Kidney (tissue), 14 donors: ENCODE data around the gene TNNI3K. TPM values are rescaled to one million over a fixed set of nuclear protein-coding genes. Genes with fewer than 3 reads are reported as not detected.

Experiments
- DNase-seq, 5 donors: peaks; one replicate each; pipeline ENCODE4 v3.0.0-alpha.2; 2013 to 2020
- FAIRE-seq: peaks from 2 replicates; lab custom pipeline; 2012; peaks lifted over from hg19 to GRCh38; lab: Jason Lieb, UNC
- H3K27ac ChIP-seq, 2 donors: one replicate each; pipeline ENCODE4 v1.7.0; 2013; ENCODE audit warnings: low read depth in 2 of 2, low read length in 2 of 2, inconsistent platforms in 1 of 2
- H3K27me3 ChIP-seq: one replicate; pipeline ENCODE4 v1.7.1; 2013; ENCODE audit warnings: low read length, inconsistent platforms; ENCODE audit not compliant: control insufficient read depth, insufficient read depth
- H3K36me3 ChIP-seq, 3 donors: one replicate each; pipeline versions ENCODE4 v1.7.0 to v1.7.1; 2013; ENCODE audit warnings: low read length in 3 of 3, control low read depth in 1 of 3, inconsistent platforms in 1 of 3; ENCODE audit not compliant: insufficient read depth in 3 of 3, control insufficient read depth in 2 of 3
- H3K4me1 ChIP-seq, 3 donors: one replicate each; pipeline versions ENCODE4 v1.7.0 to v1.7.1; 2013; ENCODE audit warnings: low read length in 3 of 3, inconsistent platforms in 1 of 3, low read depth in 1 of 3; ENCODE audit not compliant: control insufficient read depth in 2 of 3, insufficient read depth in 2 of 3
- H3K4me3 ChIP-seq, 3 donors: one replicate each; pipeline versions ENCODE4 v1.7.0 to v1.8.1; 2013; ENCODE audit warnings: low read length in 3 of 3, control low read depth in 1 of 3, inconsistent platforms in 1 of 3
- H3K9ac ChIP-seq, 3 donors: one replicate each; pipeline versions ENCODE4 v1.7.0 to v1.7.1; 2013; ENCODE audit warnings: low read length in 3 of 3, control low read depth in 1 of 3, inconsistent platforms in 1 of 3
- H3K9me3 ChIP-seq, 3 donors: one replicate each; pipeline versions ENCODE4 v1.7.0 to v1.7.1; 2013; ENCODE audit warnings: low read length in 3 of 3, control low read depth in 1 of 3, inconsistent platforms in 1 of 3; ENCODE audit not compliant: control insufficient read depth in 2 of 3, insufficient read depth in 1 of 3
- intact Hi-C: fragments of 100-400 bp; cut with DNase I; formaldehyde crosslinking; loops from one replicate; pipeline ENCODE4 v1.11.1; 2022
- polyA plus RNA-seq: library from polyadenylated mRNA; stranded (reverse); fragments of 350-450 nt; fragmentation: Illumina TruSeq; extraction: RNeasy Lipid Tissue Mini Kit (QIAGEN cat#74804); gene quantifications from one replicate; pipeline ENCODE4 v1.2.3, GENCODE V29; 2014; ENCODE audit warnings: low read depth, low replicate concordance; ENCODE audit not compliant: insufficient read depth
- total RNA-seq: library from RNA; stranded (reverse); fragmentation: NEBNext Ultra II Directional; extraction: Animal tissue kit (Norgen Biotek cat#: 25700); gene quantifications from one replicate; pipeline ENCODE4 v1.2.1, GENCODE V29; 2021
- TF ChIP-seq, protein P1 (sequence below): IDR thresholded peaks from 3 replicates; pipeline ENCODE4 v1.5.1; 2012; ENCODE audit warnings: mild to moderate bottlenecking, moderate library complexity, borderline replicate concordance; ENCODE audit not compliant: insufficient read depth; ENCODE audit errors: extremely low read depth
- donor health status: control.
- donor health status: control.
- donor health status: control.
- donor health status: control.
- donor health status: control.
- donor health status: DM: yes; HTN: yes; CAD: no.
- donor health status: Normal renal cell carcinoma (clear cell type).

TNNI3K gene
- total and polyA plus RNA-seq, 2 donors from 2014 or later, result 1.4 to 2.2 TPM

GRCh38 chr1:74502432-74502831, 267.2 kb downstream of the TNNI3K start:
- Histone ChIP-seq H3K4me1 (no peaks in the 10 kb centered on the region), H3K9me3 (no peaks in the 10 kb centered on the region), H3K36me3 (no peaks in the 10 kb centered on the region), H3K27ac (no peak overlapping the region), H3K4me3 (no peak overlapping the region), H3K9ac (no peak overlapping the region), H3K27me3 (no peaks in the 10 kb centered on the region)
- FAIRE-seq (no peak), DNase-seq (peak in 3 of 5 donors; percentile 67 to 90 (median 90))
- intact Hi-C loops, result no loop called here
- TF ChIP-seq, protein P1, sequence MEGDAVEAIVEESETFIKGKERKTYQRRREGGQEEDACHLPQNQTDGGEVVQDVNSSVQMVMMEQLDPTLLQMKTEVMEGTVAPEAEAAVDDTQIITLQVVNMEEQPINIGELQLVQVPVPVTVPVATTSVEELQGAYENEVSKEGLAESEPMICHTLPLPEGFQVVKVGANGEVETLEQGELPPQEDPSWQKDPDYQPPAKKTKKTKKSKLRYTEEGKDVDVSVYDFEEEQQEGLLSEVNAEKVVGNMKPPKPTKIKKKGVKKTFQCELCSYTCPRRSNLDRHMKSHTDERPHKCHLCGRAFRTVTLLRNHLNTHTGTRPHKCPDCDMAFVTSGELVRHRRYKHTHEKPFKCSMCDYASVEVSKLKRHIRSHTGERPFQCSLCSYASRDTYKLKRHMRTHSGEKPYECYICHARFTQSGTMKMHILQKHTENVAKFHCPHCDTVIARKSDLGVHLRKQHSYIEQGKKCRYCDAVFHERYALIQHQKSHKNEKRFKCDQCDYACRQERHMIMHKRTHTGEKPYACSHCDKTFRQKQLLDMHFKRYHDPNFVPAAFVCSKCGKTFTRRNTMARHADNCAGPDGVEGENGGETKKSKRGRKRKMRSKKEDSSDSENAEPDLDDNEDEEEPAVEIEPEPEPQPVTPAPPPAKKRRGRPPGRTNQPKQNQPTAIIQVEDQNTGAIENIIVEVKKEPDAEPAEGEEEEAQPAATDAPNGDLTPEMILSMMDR, result no peak

GRCh38 chr1:74502858-74503257, 267.7 kb downstream of the TNNI3K start:
- no peak for FAIRE-seq
- intact Hi-C loops, result no loop called here
- H3K4me1 ChIP-seq, result no peaks in the 10 kb centered on the region
- no peaks in the 10 kb centered on the region for H3K27me3 ChIP-seq
- no peak for DNase-seq
- no peaks in the 10 kb centered on the region for H3K36me3 ChIP-seq
- no peaks in the 10 kb centered on the region for H3K9me3 ChIP-seq
- no peak overlapping the region for H3K9ac ChIP-seq
- TF ChIP-seq, protein P1, result no peak
- no peak overlapping the region for H3K27ac ChIP-seq
- no peak overlapping the region for H3K4me3 ChIP-seq

DNA sequence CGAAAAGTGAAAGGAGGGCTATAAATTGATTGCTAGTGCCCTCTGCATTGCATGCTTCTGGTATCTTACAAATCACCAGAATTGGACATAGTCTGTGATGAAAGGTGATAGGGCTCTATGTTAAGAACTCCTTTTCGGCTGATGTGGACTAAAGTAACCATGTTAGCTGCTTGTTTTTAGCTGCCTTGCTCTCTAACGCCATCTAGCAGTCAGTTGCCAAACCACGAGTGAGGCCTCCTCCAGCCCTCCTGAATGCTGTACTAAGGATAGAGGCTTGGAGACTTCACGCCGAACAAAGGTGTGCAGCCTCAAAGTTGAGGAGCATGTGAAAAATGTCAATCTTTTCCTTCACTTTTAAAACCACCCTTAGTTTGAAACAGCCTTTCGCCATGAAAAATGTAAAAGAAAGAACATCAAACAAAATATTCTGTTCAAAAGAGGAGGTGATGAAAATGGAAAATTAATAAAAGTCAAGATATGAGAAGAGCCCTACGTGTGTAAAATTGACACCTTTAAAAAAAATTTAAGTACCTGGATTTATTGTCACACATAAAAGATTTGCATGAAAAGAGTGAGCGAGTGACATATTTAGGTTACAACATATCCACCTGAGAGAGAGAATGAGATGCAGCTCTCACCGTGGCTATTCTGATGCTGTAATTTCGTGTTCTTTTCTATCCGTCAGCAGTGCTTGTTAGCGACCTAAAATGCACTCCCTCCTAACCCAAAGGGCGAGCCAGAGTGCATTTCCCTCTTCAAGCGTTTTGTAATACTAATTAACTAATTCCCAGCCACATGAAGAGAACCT, 269.1 kb downstream of the TNNI3K start:
- no peak for FAIRE-seq

More for the DNA sequence above, 269.1 kb downstream of the TNNI3K start:
- TF ChIP-seq, protein P1, result peak; percentile 49
- Histone ChIP-seq H3K9me3 (no peaks in the 10 kb centered on the region), H3K36me3 (no peaks in the 10 kb centered on the region), H3K9ac (no peak overlapping the region), H3K4me3 (no peak overlapping the region), H3K27me3 (no peaks in the 10 kb centered on the region), H3K4me1 (no peaks in the 10 kb centered on the region), H3K27ac (no peak overlapping the region)
- intact Hi-C loops, result no loop called here
- peak in 4 of 5 donors; percentile 61 to 81 (median 78) for DNase-seq
